Neural progenitor cell (in vitro differentiated cells): Measurements from ENCODE around the gene TEX53.

ENCODE experiments used
- CTCF ChIP-seq: fragments of 200-600 bp; sonication (generic); IDR thresholded peaks from 2 replicates; pipeline ENCODE4 v1.5.1; 2017; ENCODE audit warnings: antibody characterized with exemption, mild to moderate bottlenecking
- EZH2 ChIP-seq: fragments of 200-600 bp; sonication (generic); IDR thresholded peaks from 2 replicates; pipeline ENCODE4 v1.6.1; 2017; ENCODE audit warnings: antibody characterized with exemption, mild to moderate bottlenecking, moderate library complexity

- no peak for TF ChIP-seq CTCF
- TF ChIP-seq EZH2, result no peak
Measured at GRCh38 chr9:114643001-114643400, 14.6 kb downstream of the TEX53 start.
